Mucosa of stomach (tissue), 1 donor: ENCODE results near the gene JAM3.
"Not testable (repeated sequence)": the region's sequence is repeated elsewhere in the genome, so short reads cannot be mapped to it uniquely, and the experiment has no call there.

ENCODE experiments used
- H3K27me3 ChIP-seq: one replicate; pipeline ENCODE4 v1.7.0; 2013; ENCODE audit warnings: mild to moderate bottlenecking, low read length; ENCODE audit not compliant: control insufficient read depth, insufficient read depth
- H3K36me3 ChIP-seq: one replicate; pipeline ENCODE4 v1.7.0; 2013; ENCODE audit warnings: low read length; ENCODE audit not compliant: control insufficient read depth, insufficient read depth
- H3K4me1 ChIP-seq: one replicate; pipeline ENCODE4 v1.7.0; 2013; ENCODE audit warnings: mild to moderate bottlenecking, low read length; ENCODE audit not compliant: control insufficient read depth, insufficient read depth
- H3K4me3 ChIP-seq: one replicate; pipeline ENCODE4 v1.7.0; 2013; ENCODE audit warnings: low read length
- H3K9ac ChIP-seq: one replicate; pipeline ENCODE4 v1.7.0; 2013; ENCODE audit warnings: mild to moderate bottlenecking, low read length, moderate library complexity
- H3K9me3 ChIP-seq: one replicate; pipeline ENCODE4 v1.7.0; 2013; ENCODE audit warnings: mild to moderate bottlenecking, low read length, moderate library complexity; ENCODE audit not compliant: control insufficient read depth
- donor health status: Pancreatic carcinoma.

Gene JAM3

GRCh38 chr11:134071306-134071705, 2.4 kb downstream of the JAM3 start:
- Histone ChIP-seq H3K4me1 (peaks cover 21% of the 10 kb centered on the region), H3K4me3 (no peak overlapping the region), H3K27me3 (no peaks in the 10 kb centered on the region), H3K9me3 (no peaks in the 10 kb centered on the region), H3K9ac (no peak overlapping the region), H3K36me3 (no peaks in the 10 kb centered on the region)

- Histone ChIP-seq H3K36me3 (no peaks in the 10 kb centered on the region), H3K27me3 (no peaks in the 10 kb centered on the region), H3K9ac (no peak overlapping the region), H3K9me3 (no peaks in the 10 kb centered on the region), H3K4me3 (no peak overlapping the region), H3K4me1 (peaks cover 21% of the 10 kb centered on the region)
These were observed 3.0 kb downstream of the JAM3 start for GRCh38 chr11:134071766-134072402.

- Histone ChIP-seq H3K36me3 (no peaks in the 10 kb centered on the region), H3K4me1 (peaks cover 21% of the 10 kb centered on the region), H3K27me3 (no peaks in the 10 kb centered on the region), H3K9me3 (no peaks in the 10 kb centered on the region), H3K4me3 (no peak overlapping the region), H3K9ac (no peak overlapping the region)
These were observed 4.0 kb downstream of the JAM3 start for GRCh38 chr11:134072844-134073243.

- H3K9ac ChIP-seq = no peak overlapping the region
- no peaks in the 10 kb centered on the region for H3K9me3 ChIP-seq
- no peaks in the 10 kb centered on the region for H3K27me3 ChIP-seq
- no peak overlapping the region for H3K4me3 ChIP-seq
- peaks cover 21% of the 10 kb centered on the region for H3K4me1 ChIP-seq
- no peaks in the 10 kb centered on the region for H3K36me3 ChIP-seq
These were observed 5.5 kb downstream of the JAM3 start for GRCh38 chr11:134074346-134074745.

- Histone ChIP-seq H3K4me3 (no peak overlapping the region), H3K9me3 (no peaks in the 10 kb centered on the region), H3K4me1 (peaks cover 21% of the 10 kb centered on the region), H3K27me3 (no peaks in the 10 kb centered on the region), H3K9ac (no peak overlapping the region), H3K36me3 (no peaks in the 10 kb centered on the region)
These were observed 5.9 kb downstream of the JAM3 start for GRCh38 chr11:134074766-134075165.

- H3K27me3 ChIP-seq = no peaks in the 10 kb centered on the region
These were observed 10.4 kb downstream of the JAM3 start for GRCh38 chr11:134079317-134079716.

GRCh38 chr11:134081258-134081657, 12.4 kb downstream of the JAM3 start:
- H3K4me1 ChIP-seq, H3K4me3 ChIP-seq, H3K36me3 ChIP-seq, H3K9ac ChIP-seq, H3K9me3 ChIP-seq, H3K27me3 ChIP-seq: not testable (repeated sequence)

More at GRCh38 chr11:134079317-134079716, 10.4 kb downstream of the JAM3 start:
- no peak overlapping the region for H3K9ac ChIP-seq
- H3K9me3 ChIP-seq = no peaks in the 10 kb centered on the region
- H3K36me3 ChIP-seq = no peaks in the 10 kb centered on the region
- no peak overlapping the region for H3K4me3 ChIP-seq
- peaks cover 6% of the 10 kb centered on the region for H3K4me1 ChIP-seq

- Histone ChIP-seq H3K36me3 (no peaks in the 10 kb centered on the region), H3K4me3 (no peak overlapping the region), H3K27me3 (no peaks in the 10 kb centered on the region), H3K9me3 (no peaks in the 10 kb centered on the region), H3K4me1 (no peaks in the 10 kb centered on the region), H3K9ac (no peak overlapping the region)
These were observed 14.1 kb downstream of the JAM3 start for GRCh38 chr11:134082990-134083389.

GRCh38 chr11:134086376-134086775, 17.5 kb downstream of the JAM3 start:
- Histone ChIP-seq H3K36me3 (no peaks in the 10 kb centered on the region), H3K9ac (no peak overlapping the region), H3K4me1 (no peaks in the 10 kb centered on the region), H3K4me3 (no peak overlapping the region), H3K9me3 (no peaks in the 10 kb centered on the region), H3K27me3 (no peaks in the 10 kb centered on the region)

- not testable (repeated sequence) for H3K27me3 ChIP-seq, H3K4me3 ChIP-seq, H3K9me3 ChIP-seq, H3K9ac ChIP-seq, H3K36me3 ChIP-seq
- peaks cover 10% of the 10 kb centered on the region for H3K4me1 ChIP-seq
These were observed 23.1 kb downstream of the JAM3 start for GRCh38 chr11:134092006-134092405.

- Histone ChIP-seq H3K4me3 (no peak overlapping the region), H3K9ac (no peak overlapping the region), H3K4me1 (peaks cover 10% of the 10 kb centered on the region), H3K9me3 (no peaks in the 10 kb centered on the region), H3K36me3 (no peaks in the 10 kb centered on the region), H3K27me3 (no peaks in the 10 kb centered on the region)
These were observed 28.3 kb downstream of the JAM3 start for GRCh38 chr11:134097166-134097565.

- peaks cover 10% of the 10 kb centered on the region for H3K4me1 ChIP-seq
- no peaks in the 10 kb centered on the region for H3K9me3 ChIP-seq
- no peak overlapping the region for H3K9ac ChIP-seq
- no peaks in the 10 kb centered on the region for H3K27me3 ChIP-seq
- no peak overlapping the region for H3K4me3 ChIP-seq
- no peaks in the 10 kb centered on the region for H3K36me3 ChIP-seq
These were observed 29.8 kb downstream of the JAM3 start for GRCh38 chr11:134098566-134099184.
